HepG2 (cell line): ENCODE data around the gene FAM219A.

Experiments
- CBX5 ChIP-seq: sonication (generic); formaldehyde crosslinking; IDR thresholded peaks from 2 replicates; pipeline ENCODE4 v1.4.0; 2020; ENCODE audit warnings: missing genetic modification reagents, borderline replicate concordance
- SRSF1 ChIP-seq: fragments of 200-400 bp; formaldehyde crosslinking; optimal IDR thresholded peaks from 2 replicates; pipeline ENCODE3; 2017; ENCODE audit warnings: mild to moderate bottlenecking, low read depth, low read length, moderate library complexity
- ZNF737 ChIP-seq: sonication (generic); formaldehyde crosslinking; IDR thresholded peaks from 2 replicates; pipeline ENCODE4 v1.5.0; 2020; ENCODE audit warnings: missing genetic modification reagents, mild to moderate bottlenecking, borderline replicate concordance
- TF ChIP-seq, protein P1 (sequence below): sonication (generic); formaldehyde crosslinking; IDR thresholded peaks from 2 replicates; pipeline ENCODE4 v1.5.0; 2020; ENCODE audit warnings: mild to moderate bottlenecking, missing genetic modification reagents, moderate library complexity

DNA sequence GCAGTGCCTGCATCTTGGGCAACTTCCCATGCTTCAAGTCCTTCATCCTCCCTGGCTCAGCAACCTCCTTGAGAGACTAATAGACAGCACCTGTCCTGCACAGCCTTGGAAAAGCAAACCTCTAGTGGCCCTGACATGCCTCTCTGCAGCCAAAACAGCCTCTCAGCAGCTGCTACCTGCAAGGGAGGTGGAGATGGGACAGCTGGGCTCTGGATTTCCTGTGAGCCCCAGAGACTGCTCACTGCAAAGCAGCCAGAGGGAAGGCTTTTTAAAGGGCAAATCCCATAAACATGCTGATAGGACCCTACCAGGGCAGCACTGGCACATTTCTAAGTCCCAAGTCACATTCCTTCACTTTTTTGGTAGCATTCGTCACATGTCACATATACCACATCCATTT lies 50.2 kb downstream of the FAM219A start:
- no peak for TF ChIP-seq ZNF737 (CRISPR knock-in tag)
- TF ChIP-seq, protein P1, sequence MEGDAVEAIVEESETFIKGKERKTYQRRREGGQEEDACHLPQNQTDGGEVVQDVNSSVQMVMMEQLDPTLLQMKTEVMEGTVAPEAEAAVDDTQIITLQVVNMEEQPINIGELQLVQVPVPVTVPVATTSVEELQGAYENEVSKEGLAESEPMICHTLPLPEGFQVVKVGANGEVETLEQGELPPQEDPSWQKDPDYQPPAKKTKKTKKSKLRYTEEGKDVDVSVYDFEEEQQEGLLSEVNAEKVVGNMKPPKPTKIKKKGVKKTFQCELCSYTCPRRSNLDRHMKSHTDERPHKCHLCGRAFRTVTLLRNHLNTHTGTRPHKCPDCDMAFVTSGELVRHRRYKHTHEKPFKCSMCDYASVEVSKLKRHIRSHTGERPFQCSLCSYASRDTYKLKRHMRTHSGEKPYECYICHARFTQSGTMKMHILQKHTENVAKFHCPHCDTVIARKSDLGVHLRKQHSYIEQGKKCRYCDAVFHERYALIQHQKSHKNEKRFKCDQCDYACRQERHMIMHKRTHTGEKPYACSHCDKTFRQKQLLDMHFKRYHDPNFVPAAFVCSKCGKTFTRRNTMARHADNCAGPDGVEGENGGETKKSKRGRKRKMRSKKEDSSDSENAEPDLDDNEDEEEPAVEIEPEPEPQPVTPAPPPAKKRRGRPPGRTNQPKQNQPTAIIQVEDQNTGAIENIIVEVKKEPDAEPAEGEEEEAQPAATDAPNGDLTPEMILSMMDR (CRISPR knock-in tag), result no peak
- TF ChIP-seq CBX5 (CRISPR knock-in tag), result no peak
- no peak for TF ChIP-seq SRSF1
